ENCODE results near the gene VSTM2L. TPM values are rescaled to one million over a fixed set of nuclear protein-coding genes. Genes with fewer than 3 reads are reported as not detected.

The VSTM2L gene
- total RNA-seq, 2 experiments from 2014 or later, result not detected

- POLR2A ChIA-PET, result no interaction called here
- CTCF ChIA-PET, result no interaction called here
Observed at GRCh38 chr20:37877832-37878772, 24.8 kb upstream of the VSTM2L start.

- ChIA-PET CTCF (no interaction called here), POLR2A (no interaction called here)
Observed at GRCh38 chr20:37878835-37879599, 23.9 kb upstream of the VSTM2L start.

DNA sequence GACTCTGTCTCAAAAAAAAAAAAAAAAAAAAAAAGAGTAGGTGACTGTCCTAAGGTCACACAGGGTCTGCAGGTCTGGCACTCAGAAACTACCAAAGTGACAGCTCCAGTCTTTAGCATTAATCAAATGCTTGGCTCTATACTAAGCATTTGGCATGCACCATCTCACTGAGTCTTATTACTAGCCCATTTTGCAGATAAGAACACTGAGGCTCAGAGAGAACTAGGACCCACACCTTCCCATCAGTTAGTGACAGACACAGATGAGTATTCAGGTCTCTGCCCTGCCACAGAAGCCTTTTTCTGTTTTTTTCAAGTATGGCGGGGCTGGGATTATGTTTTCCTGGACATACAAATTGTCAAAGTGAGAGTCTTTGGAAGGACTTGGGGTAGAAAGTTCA lies 23.1 kb upstream of the VSTM2L start:
- ChIA-PET POLR2A (interaction anchor here (0.6 kb wide), 1 partner anchor 38 kb away, joined by 4 read pairs; no protein-coding TSS in a partner anchor), CTCF (no interaction called here)

DNA sequence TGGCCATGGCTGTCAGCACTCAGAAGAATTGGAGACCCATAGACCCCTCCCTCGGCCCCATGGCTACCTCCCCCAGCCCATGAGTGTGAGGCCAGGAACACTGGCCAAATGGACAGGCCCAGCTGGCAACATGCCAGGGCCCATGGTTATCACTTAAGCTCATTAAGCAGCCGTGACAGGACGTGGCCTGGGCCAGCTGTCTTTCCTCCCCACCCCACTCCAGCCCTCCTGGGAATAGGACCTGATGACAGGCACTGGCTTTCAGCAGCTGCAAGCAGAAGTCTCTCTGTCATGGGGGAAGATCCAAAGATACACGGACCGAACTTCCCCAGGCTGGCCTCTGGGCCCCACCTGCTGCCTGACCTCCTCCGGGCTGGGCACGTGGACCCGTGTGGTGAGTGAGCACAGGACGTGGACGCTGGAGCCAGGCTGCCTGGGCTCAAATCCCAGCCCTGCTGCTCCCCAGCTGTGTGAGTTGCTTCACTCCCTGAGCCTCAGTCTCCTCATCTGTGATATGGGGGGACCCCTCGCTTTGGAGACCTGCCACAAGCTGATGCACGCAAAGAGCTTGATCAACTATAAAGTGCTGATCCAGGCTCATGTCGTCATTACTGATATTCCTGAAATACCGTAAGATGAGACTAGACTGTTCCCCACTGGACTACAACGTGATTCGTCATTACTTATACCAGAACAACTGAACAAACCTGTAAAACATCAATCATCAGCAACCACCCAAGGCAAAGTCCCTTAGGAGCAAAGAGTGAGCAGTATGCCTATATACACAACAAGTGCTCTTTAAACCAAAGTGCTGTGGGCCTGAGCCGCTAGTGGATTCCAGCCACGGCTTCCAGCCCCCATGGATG lies 22.0 kb upstream of the VSTM2L start:
- POLR2A ChIA-PET, result no interaction called here
- CTCF ChIA-PET, result interaction anchor here (1.0 kb wide), 1 partner anchor 30 kb away, joined by 3 read pairs; no protein-coding TSS in a partner anchor

GRCh38 chr20:37881601-37882343 lies 21.2 kb upstream of the VSTM2L start:
- CTCF ChIA-PET, result no interaction called here
- POLR2A ChIA-PET, result no interaction called here

- ChIA-PET CTCF (no interaction called here), POLR2A (no interaction called here)
Observed at GRCh38 chr20:37882961-37883712, 19.8 kb upstream of the VSTM2L start.

GRCh38 chr20:37885042-37885441 lies 17.9 kb upstream of the VSTM2L start:
- ChIA-PET POLR2A (no interaction called here), CTCF (no interaction called here)

GRCh38 chr20:37885593-37886503 lies 17.1 kb upstream of the VSTM2L start:
- ChIA-PET POLR2A (no interaction called here), CTCF (no interaction called here)

DNA sequence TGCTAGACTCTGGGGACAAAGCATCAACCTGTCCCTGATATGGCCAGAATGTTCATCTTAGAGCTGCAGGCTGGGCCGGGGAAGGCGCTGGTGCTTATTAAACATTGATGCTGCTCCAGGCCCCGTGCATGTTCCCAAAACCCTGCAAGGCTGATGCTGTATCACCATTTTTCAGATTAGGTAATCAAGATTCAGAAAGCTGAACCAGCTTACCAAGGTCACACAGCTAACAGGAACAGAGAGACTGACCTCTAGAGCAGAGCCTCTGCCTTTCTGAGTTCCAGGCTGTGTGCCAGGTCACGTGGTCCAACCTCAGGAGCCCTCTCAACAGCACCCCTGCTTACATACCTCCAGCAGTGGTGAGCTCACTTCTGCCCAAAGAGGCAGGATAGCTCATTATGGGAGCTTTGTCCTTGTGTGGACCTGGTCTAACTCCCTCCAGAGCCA lies 16.1 kb upstream of the VSTM2L start:
- CTCF ChIA-PET, result no interaction called here
- POLR2A ChIA-PET, result no interaction called here

DNA sequence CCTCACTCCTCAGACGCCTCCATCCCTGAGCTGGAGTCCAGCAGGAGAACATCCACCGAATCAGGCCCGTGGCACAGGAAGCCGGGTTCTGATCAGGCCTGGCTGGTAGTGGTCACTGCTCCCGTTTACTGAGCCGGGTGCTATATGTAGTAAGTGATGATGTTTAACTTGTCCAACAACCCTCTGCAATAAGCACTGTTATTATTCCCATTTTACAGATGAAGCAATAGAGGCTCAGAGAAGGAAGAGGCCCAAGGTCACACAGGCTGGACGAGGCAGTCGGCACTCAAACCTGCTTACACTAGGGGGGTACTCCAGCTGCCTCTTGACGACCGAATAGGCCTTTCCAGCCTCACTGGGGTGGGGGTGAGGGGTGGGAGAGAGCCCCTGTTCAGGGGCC lies 14.3 kb upstream of the VSTM2L start:
- ChIA-PET CTCF (no interaction called here), POLR2A (no interaction called here)

DNA sequence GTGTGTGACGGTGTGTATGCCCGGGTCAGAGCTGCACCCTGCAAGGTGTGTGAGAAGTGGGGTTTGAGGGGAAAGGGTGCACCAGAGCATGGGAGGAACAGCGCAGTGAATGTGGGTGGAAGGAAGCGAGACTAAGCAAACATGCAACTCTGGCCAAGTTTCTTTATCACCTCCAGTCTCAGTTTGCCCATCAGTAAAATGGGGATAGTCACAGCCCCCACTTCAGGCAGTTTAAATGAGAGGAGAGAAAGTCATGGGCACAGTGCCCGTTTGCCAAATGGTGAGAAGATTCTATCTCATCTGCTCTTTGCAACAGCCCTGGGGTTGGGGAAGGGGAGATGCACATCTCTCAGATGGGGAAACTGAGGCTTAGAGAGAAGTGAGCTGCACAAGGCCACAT lies 12.8 kb upstream of the VSTM2L start:
- CTCF ChIA-PET, result no interaction called here
- POLR2A ChIA-PET, result no interaction called here

DNA sequence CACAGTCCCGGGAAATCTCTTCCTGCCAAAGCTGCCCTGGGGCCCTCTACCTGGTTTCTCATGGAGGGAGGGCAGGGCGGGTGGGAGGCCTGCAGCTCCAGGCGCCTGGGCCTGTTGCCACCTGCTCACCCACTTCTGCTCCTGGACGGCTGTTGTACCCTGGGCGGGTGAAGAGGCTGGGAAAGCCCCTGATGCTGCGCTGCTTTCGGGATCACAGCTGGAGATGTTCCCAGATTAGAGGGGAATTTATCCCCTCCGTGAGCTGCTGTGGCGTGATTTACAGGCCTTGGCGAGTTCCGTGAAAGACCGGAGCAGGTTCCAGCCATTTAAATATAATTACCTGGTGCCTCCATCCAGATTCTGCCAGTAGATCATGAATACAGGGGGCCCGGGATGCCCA lies 12.3 kb upstream of the VSTM2L start:
- CTCF ChIA-PET, result no interaction called here
- POLR2A ChIA-PET, result no interaction called here

GRCh38 chr20:37892001-37892400 lies 10.9 kb upstream of the VSTM2L start:
- POLR2A ChIA-PET, result no interaction called here

GRCh38 chr20:37893566-37894241 lies 9.2 kb upstream of the VSTM2L start:
- CTCF ChIA-PET, result no interaction called here
- POLR2A ChIA-PET, result no interaction called here

More at GRCh38 chr20:37892001-37892400, 10.9 kb upstream of the VSTM2L start:
- CTCF ChIA-PET, result no interaction called here

DNA sequence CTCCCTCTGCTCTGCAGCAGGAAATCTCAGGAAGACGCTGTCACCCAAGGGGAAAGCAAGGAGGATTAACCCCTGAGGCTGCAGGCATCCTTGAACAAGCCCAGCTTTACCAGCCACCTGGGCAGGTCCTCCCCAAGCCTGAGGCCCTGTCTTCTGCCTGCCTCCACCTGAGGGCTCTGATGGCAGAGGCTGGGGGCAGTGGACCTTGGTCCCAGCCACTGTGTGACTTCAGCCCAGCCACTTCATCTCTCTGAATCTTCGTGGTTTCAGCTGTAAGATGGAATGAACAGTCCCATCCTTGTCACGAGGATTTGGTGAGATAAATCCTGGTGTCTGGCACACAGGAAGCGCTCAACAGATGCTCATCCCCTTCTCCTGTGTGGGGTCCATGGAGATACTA lies 8.5 kb upstream of the VSTM2L start:
- ChIA-PET POLR2A (interaction anchor here (0.7 kb wide), 1 partner anchor 643 kb away, joined by 3 read pairs; no protein-coding TSS in a partner anchor), CTCF (no interaction called here)

DNA sequence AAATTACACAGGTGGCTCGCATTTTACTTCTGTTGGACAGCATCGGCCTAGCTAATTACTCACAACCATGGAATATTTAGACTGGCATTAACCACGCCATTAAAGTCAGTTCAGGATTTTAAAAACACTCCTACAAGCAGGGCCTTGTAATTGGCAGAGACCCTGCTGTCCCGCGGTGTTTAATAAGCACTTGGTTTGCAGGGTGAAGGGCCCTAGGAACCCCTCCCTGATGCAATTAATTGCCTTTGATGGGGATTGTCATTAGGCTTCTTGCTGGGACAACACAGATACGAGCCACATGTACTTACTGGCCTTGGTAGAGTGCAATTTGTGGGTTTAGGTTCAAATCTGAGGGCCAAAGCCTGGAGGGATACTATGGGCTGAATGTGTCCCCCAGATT lies 7.8 kb upstream of the VSTM2L start:
- ChIA-PET POLR2A (no interaction called here), CTCF (no interaction called here)

- ChIA-PET CTCF (no interaction called here), POLR2A (no interaction called here)
Observed at GRCh38 chr20:37896932-37897548, 5.9 kb upstream of the VSTM2L start.

Measured in activated CD8-positive, alpha-beta memory T cell treated with anti-CD3 and anti-CD28 coated beads for 36 hours (primary cell).